ENCODE measurements around the gene KCNIP1. TPM values are rescaled to one million over a fixed set of nuclear protein-coding genes. Genes with fewer than 3 reads are reported as not detected.

KCNIP1 gene
- total and polyA plus RNA-seq, 8 donors: 0.35 to 4.9 (median 2.5) TPM

DNA sequence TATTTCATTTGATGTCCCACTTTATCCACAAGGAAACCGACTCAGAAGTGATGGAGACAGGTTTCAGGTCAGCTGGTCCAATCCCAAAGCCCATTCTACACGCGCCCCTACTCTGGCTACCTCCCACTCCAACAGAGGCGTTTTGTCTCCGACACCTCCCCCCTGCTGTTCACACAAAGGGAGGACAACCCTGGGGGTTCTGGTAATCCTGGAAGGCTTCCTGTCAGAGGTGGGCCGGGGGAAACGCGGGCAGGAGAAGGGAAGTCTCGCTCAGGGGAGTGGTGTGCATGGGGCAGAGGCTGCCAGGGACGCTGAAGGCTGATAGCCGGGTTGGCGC is 240.0 kb downstream of the KCNIP1 start:
- Histone ChIP-seq H3K4me3 (no peak overlapping the region), H3K27ac (no peak overlapping the region), H3K27me3 (peaks cover 0 to 39% of the 10 kb centered on the region in 2 donors), H3K4me1 (peaks cover 8 to 21% of the 10 kb centered on the region in 2 donors), H3K9me3 (no peaks in the 10 kb centered on the region), H3K36me3 (no peaks in the 10 kb centered on the region)
- TF ChIP-seq, protein P1, sequence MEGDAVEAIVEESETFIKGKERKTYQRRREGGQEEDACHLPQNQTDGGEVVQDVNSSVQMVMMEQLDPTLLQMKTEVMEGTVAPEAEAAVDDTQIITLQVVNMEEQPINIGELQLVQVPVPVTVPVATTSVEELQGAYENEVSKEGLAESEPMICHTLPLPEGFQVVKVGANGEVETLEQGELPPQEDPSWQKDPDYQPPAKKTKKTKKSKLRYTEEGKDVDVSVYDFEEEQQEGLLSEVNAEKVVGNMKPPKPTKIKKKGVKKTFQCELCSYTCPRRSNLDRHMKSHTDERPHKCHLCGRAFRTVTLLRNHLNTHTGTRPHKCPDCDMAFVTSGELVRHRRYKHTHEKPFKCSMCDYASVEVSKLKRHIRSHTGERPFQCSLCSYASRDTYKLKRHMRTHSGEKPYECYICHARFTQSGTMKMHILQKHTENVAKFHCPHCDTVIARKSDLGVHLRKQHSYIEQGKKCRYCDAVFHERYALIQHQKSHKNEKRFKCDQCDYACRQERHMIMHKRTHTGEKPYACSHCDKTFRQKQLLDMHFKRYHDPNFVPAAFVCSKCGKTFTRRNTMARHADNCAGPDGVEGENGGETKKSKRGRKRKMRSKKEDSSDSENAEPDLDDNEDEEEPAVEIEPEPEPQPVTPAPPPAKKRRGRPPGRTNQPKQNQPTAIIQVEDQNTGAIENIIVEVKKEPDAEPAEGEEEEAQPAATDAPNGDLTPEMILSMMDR (IDR thresholded peaks at IDR 0.05): no peak
- intact Hi-C loops (cut with DNase I): no loop called here
- ATAC-seq: no peak
- DNase-seq: no peak

DNA sequence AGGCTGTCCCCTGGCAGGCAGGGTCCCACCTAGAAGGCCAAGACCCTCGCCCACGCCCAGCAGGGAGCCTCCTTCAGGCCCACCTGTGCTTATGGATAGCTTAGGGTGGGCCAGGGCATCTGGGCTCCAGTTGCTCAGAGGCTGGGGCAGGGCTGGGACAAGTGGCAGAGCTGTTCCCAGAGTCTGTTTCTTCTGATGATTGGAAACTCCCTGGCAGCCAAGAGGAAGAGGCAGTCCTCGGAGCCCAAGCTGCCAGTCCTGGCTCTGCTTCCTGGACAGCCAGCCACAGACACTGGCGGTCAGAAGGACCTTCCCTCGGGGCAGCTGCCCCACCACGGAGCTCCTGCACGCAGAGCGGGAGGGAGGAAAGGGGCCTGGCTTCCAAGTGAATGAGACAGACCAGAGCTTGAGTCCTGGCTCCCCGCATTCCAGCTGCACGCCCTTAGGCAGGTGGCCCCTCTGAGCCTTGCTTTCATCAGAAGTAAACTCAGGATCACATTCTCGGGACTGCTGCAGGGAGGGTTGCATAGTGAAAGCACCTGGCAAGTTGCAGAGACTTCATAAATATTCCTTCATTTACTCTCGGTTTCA is 241.8 kb downstream of the KCNIP1 start:
- peak overlapping the region in 1 of 2 donors; percentile 45 for H3K27ac ChIP-seq
- ATAC-seq: peak; percentile 72

GRCh38 chr5:170746075-170746960 is 242.5 kb downstream of the KCNIP1 start:
- intact Hi-C loops (cut with DNase I): loop anchor here in 1 of 2 donors (5.0 kb wide), 1 partner anchor 46 kb away; no protein-coding TSS in a partner anchor
- Histone ChIP-seq H3K27me3 (peaks cover 0 to 41% of the 10 kb centered on the region in 2 donors), H3K36me3 (no peaks in the 10 kb centered on the region), H3K4me1 (peaks cover 8 to 21% of the 10 kb centered on the region in 2 donors), H3K9me3 (no peaks in the 10 kb centered on the region), H3K27ac (peak overlapping the region in 1 of 2 donors; percentile 45), H3K4me3 (no peak overlapping the region)
- TF ChIP-seq, protein P1 (IDR thresholded peaks at IDR 0.05): no peak
- no peak for ATAC-seq
- DNase-seq: no peak

More for the DNA sequence above, 241.8 kb downstream of the KCNIP1 start:
- Histone ChIP-seq H3K4me3 (no peak overlapping the region), H3K9me3 (no peaks in the 10 kb centered on the region), H3K36me3 (no peaks in the 10 kb centered on the region), H3K4me1 (peaks cover 8 to 21% of the 10 kb centered on the region in 2 donors), H3K27me3 (peaks cover 0 to 41% of the 10 kb centered on the region in 2 donors)
- intact Hi-C loops (cut with DNase I): loop anchor here in 1 of 2 donors (5.0 kb wide), 1 partner anchor 47 kb away; no protein-coding TSS in a partner anchor
- TF ChIP-seq, protein P1 (IDR thresholded peaks at IDR 0.05): no peak
- peak in 1 of 4 donors; percentile 67 for DNase-seq

DNA sequence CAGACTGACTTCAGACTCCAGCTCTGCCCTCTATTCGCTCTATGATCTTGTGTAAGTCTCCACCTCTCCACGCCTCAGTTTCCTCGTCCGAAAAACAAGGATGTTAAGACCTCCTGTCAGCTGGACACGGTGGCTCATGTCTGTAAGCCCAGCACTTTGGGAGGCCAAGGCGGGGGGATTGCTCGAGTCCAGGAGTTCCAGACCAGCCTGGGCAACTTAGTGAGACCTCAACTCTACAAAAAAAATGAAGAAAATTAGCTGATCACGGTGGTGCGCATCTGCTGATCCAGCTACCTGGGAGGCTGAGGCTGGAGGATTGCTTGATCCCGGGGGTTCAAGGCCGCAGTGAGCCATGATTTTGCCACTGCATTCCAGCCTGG is 243.1 kb downstream of the KCNIP1 start:
- peaks cover 0 to 41% of the 10 kb centered on the region in 2 donors for H3K27me3 ChIP-seq
- no peak for DNase-seq
- no peaks in the 10 kb centered on the region for H3K9me3 ChIP-seq
- no peak overlapping the region for H3K4me3 ChIP-seq
- H3K27ac ChIP-seq: no peak overlapping the region
- ATAC-seq: no peak
- H3K4me1 ChIP-seq: peaks cover 8 to 21% of the 10 kb centered on the region in 2 donors
- H3K36me3 ChIP-seq: no peaks in the 10 kb centered on the region
- intact Hi-C loops (cut with DNase I): loop anchor here in 1 of 2 donors (5.0 kb wide), 1 partner anchor 45 kb away; no protein-coding TSS in a partner anchor
- TF ChIP-seq, protein P1 (IDR thresholded peaks at IDR 0.05): no peak

GRCh38 chr5:170747357-170747756 is 243.5 kb downstream of the KCNIP1 start:
- no peaks in the 10 kb centered on the region for H3K36me3 ChIP-seq
- no peak for ATAC-seq
- intact Hi-C loops (cut with DNase I): loop anchor here in 1 of 2 donors (5.0 kb wide), 1 partner anchor 45 kb away; no protein-coding TSS in a partner anchor
- peaks cover 8 to 21% of the 10 kb centered on the region in 2 donors for H3K4me1 ChIP-seq
- H3K4me3 ChIP-seq: no peak overlapping the region
- no peak overlapping the region for H3K27ac ChIP-seq
- DNase-seq: no peak
- no peaks in the 10 kb centered on the region for H3K9me3 ChIP-seq
- peaks cover 0 to 41% of the 10 kb centered on the region in 2 donors for H3K27me3 ChIP-seq
- TF ChIP-seq, protein P1 (IDR thresholded peaks at IDR 0.05): no peak

All from left lung (tissue), 10 donors.